ENCODE data around the gene CTSC. TPM values are rescaled to one million over a fixed set of nuclear protein-coding genes. Genes with fewer than 3 reads are reported as not detected.

The CTSC gene
- total and polyA plus RNA-seq, 9 of the 15 experiments (the other 6 are each of a cell fraction or from before 2014, with no cell fraction given) = 113 to 403 (median 187) TPM

DNA sequence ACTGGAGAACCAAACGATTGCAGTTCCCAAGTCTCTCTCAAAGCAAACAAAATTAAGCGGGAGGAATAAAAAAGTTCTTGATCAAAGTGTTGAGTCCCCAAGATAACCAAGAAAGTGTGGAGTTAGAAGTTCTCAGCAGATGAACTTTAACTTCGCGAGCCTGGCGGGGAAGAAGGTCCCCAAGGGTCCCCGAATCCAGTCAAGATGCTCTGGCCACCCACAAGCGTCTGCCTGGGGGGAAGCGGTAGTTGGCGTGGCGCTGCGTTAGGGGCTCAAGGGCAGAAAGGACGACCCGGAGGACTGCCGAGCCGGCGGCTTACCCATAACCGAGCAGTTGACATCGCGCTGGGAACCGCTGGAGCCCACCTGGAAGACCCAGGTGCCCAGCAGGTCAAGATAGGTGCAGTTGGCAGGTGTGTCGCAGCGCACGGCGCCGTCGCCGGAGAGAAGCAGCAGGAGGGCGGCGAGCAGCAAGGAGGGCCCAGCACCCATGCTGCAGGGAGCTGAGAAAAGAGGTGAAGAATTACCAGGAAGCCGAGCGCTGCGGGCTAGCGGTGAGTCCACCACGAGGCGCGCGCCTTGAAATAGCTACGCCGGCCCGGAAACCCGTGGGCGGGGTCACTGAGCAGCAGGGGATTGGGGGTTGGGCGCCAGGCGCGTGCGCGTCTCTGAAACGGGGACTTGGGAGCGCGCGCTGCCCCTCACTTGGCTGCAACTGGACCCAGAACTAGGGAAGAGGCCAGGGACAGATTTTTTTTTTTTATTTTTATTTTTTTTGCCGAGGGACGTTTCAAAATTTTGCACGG is at the start of gene CTSC (continued):
- TF ChIP-seq FOXM1 (IDR thresholded peaks at IDR 0.05; ENCODE audit: low read depth) = no peak
- TF ChIP-seq FOXM1 (CRISPR knock-in tag; IDR thresholded peaks at IDR 0.05; ENCODE audit: low read depth) = peak; percentile 53; the same call in 1 of the 2 replicates
- TF ChIP-seq TBP (optimal IDR thresholded peaks at IDR 0.05; ENCODE audit: low read depth, low read length) = peak; percentile 95
- TF ChIP-seq, protein P1, sequence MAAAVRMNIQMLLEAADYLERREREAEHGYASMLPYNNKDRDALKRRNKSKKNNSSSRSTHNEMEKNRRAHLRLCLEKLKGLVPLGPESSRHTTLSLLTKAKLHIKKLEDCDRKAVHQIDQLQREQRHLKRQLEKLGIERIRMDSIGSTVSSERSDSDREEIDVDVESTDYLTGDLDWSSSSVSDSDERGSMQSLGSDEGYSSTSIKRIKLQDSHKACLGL (CRISPR knock-in tag; IDR thresholded peaks at IDR 0.05; ENCODE audit: borderline replicate concordance, poor library complexity, severe bottlenecking) = peak; percentile 33
- peak; percentile 99 for TF ChIP-seq POLR2G (IDR thresholded peaks at IDR 0.05; ENCODE audit: low read depth, low read length)
- TF ChIP-seq, protein P2, sequence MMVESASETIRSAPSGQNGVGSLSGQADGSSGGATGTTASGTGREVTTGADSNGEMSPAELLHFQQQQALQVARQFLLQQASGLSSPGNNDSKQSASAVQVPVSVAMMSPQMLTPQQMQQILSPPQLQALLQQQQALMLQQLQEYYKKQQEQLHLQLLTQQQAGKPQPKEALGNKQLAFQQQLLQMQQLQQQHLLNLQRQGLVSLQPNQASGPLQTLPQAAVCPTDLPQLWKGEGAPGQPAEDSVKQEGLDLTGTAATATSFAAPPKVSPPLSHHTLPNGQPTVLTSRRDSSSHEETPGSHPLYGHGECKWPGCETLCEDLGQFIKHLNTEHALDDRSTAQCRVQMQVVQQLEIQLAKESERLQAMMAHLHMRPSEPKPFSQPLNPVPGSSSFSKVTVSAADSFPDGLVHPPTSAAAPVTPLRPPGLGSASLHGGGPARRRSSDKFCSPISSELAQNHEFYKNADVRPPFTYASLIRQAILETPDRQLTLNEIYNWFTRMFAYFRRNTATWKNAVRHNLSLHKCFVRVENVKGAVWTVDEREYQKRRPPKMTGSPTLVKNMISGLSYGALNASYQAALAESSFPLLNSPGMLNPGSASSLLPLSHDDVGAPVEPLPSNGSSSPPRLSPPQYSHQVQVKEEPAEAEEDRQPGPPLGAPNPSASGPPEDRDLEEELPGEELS (CRISPR knock-in tag; IDR thresholded peaks at IDR 0.05; ENCODE audit: borderline replicate concordance) = peak; percentile 77; the same call in 1 of the 2 replicates
- no peak for TF ChIP-seq ZNF695 (CRISPR knock-in tag; IDR thresholded peaks at IDR 0.05)
- TF ChIP-seq MBD2 (IDR thresholded peaks at IDR 0.05; ENCODE audit: borderline replicate concordance, low read depth) = 0 out of 2 replicates have a peak, but pooled peaks have one; percentile 39
- TF ChIP-seq DIDO1 (tag; IDR thresholded peaks at IDR 0.05; ENCODE audit: low read depth) = no peak
- peak; percentile 91 for TF ChIP-seq PHF8 (IDR thresholded peaks at IDR 0.05; ENCODE audit: borderline replicate concordance, low read length)
- TF ChIP-seq ETV1 (tag; conservative IDR thresholded peaks at IDR 0.05; ENCODE audit: low read depth) = peak; percentile 67
- peak; percentile 73; the same call in 1 of the 2 replicates for TF ChIP-seq ZBED1 (IDR thresholded peaks at IDR 0.05)
- no peak for TF ChIP-seq ZKSCAN8 (CRISPR knock-in tag; IDR thresholded peaks at IDR 0.05)
- peak; percentile 29; the same call in 1 of the 2 replicates for TF ChIP-seq SMAD4 (CRISPR knock-in tag; conservative IDR thresholded peaks at IDR 0.05)
- TF ChIP-seq, protein P3, sequence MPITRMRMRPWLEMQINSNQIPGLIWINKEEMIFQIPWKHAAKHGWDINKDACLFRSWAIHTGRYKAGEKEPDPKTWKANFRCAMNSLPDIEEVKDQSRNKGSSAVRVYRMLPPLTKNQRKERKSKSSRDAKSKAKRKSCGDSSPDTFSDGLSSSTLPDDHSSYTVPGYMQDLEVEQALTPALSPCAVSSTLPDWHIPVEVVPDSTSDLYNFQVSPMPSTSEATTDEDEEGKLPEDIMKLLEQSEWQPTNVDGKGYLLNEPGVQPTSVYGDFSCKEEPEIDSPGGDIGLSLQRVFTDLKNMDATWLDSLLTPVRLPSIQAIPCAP (CRISPR knock-in tag; IDR thresholded peaks at IDR 0.05; ENCODE audit: borderline replicate concordance) = peak; percentile 65; the same call in 1 of the 2 replicates
- TF ChIP-seq, protein P4, sequence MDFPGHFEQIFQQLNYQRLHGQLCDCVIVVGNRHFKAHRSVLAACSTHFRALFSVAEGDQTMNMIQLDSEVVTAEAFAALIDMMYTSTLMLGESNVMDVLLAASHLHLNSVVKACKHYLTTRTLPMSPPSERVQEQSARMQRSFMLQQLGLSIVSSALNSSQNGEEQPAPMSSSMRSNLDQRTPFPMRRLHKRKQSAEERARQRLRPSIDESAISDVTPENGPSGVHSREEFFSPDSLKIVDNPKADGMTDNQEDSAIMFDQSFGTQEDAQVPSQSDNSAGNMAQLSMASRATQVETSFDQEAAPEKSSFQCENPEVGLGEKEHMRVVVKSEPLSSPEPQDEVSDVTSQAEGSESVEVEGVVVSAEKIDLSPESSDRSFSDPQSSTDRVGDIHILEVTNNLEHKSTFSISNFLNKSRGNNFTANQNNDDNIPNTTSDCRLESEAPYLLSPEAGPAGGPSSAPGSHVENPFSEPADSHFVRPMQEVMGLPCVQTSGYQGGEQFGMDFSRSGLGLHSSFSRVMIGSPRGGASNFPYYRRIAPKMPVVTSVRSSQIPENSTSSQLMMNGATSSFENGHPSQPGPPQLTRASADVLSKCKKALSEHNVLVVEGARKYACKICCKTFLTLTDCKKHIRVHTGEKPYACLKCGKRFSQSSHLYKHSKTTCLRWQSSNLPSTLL (IDR thresholded peaks at IDR 0.05) = no peak
- TF ChIP-seq CEBPG (CRISPR knock-in tag; IDR thresholded peaks at IDR 0.05) = 0 out of 2 replicates have a peak, but pooled peaks have one; percentile 19
- TF ChIP-seq CEBPG (tag; conservative IDR thresholded peaks at IDR 0.05 in 1 of 2, IDR thresholded peaks at IDR 0.05 in 1 of 2) = no peak
- TF ChIP-seq, protein P5, sequence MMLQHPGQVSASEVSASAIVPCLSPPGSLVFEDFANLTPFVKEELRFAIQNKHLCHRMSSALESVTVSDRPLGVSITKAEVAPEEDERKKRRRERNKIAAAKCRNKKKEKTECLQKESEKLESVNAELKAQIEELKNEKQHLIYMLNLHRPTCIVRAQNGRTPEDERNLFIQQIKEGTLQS (IDR thresholded peaks at IDR 0.05) = no peak
- TF ChIP-seq, protein P5 (CRISPR knock-in tag; conservative IDR thresholded peaks at IDR 0.05) = 0 out of 2 replicates have a peak, but pooled peaks have one; percentile 50
- peak; percentile 63; the same call in 1 of the 2 replicates for TF ChIP-seq TRIM28 (IDR thresholded peaks at IDR 0.05)

Data from K562 (cell line).